ENCODE data around the gene LRRC41.
A peak's percentile ranks its signal among the peaks of the same experiment; 100 is the strongest.
"Not testable (repeated sequence)": the region's sequence is repeated elsewhere in the genome, so short reads cannot be mapped to it uniquely, and the experiment has no call there.

Gene LRRC41

GRCh38 chr1:46284597-46285564, 18.5 kb downstream of the LRRC41 start:
- no peak for DNase-seq

DNA sequence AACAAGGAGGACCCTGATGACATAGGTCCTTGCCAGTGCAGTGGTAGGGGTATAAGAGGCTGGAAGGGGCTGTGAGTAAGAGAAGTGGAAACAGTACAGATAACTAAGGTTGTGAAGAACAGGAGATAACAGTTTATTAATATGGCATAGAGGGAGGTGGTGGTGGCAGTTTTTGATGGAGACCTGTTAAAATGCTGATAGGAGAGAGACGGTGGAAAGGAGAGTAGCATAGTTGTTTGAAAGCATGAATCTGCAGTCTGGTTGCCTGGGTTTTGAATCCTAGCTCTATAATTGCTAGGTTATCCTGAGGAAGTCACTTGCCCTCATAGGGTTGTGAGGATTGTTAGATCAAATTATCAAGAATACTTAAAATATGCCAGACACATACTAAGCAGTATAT, 19.4 kb downstream of the LRRC41 start:
- DNase-seq: no peak

DNA sequence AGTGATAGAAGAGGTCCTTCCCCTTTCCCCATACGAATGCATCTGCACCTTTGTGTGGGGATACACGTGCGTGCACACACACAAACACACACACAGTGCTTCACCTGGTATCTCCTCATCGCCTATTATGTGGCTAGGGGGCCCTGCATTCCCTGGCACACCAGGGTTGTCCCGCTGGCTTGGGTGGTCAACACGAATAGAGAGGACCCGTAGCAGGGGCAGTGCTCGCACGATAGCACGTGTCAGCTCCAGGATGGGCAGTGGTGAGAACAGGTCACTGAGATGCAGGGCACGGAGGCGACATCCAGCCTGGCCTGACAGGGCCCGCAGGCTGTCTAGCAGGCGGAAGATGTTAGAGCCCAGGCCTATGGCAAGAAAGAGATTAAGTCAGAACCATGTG, 22.4 kb downstream of the LRRC41 start:
- DNase-seq: no peak

DNA sequence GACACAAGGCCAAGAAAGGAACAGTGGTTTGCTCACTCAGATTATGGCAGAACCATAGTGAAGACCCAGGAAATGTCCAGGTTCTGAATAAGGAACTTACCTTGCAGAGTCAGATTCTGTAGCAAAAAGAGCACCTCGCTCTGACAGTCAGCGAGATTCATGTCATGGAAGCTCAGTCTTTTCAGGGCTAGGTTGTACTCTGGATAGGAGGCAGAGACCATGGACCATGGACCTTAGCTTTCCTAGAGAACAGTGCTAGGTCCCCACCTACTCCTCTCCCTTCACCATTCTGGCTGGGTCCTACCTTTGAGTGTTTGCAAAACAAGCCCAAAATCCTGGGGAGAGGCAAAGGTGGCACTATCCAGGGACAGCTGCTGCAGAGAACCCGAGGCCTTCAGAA, 23.3 kb downstream of the LRRC41 start:
- no peak for DNase-seq

- DNase-seq: no peak
Measured at GRCh38 chr1:46278807-46279206, 24.6 kb downstream of the LRRC41 start.

GRCh38 chr1:46277658-46278373, 25.6 kb downstream of the LRRC41 start:
- DNase-seq: no peak

GRCh38 chr1:46275030-46275337, 28.4 kb downstream of the LRRC41 start:
- no peak for DNase-seq

- no peak for DNase-seq
Measured at GRCh38 chr1:46274225-46275029, 29.0 kb downstream of the LRRC41 start.

GRCh38 chr1:46268578-46268977, 34.8 kb downstream of the LRRC41 start:
- no peak for DNase-seq

- no peak for DNase-seq
Measured at GRCh38 chr1:46263146-46263545, 40.3 kb downstream of the LRRC41 start.

- no peak for DNase-seq
Measured at GRCh38 chr1:46262508-46262907, 40.9 kb downstream of the LRRC41 start.

- DNase-seq: no peak
Measured at GRCh38 chr1:46256523-46256922, 46.9 kb downstream of the LRRC41 start.

GRCh38 chr1:46254668-46255067, 48.7 kb downstream of the LRRC41 start:
- no peak for DNase-seq

- DNase-seq: no peak
Measured at GRCh38 chr1:46248122-46248920, 55.1 kb downstream of the LRRC41 start.

- peak; percentile 98 for DNase-seq
Measured at GRCh38 chr1:46247436-46248121, 55.8 kb downstream of the LRRC41 start, which contains the start of gene RAD54L. TSS of gene RAD54L (plus strand) at chr1:46247763. CDS start at chr1:46248406, 643 bp downstream.

DNA sequence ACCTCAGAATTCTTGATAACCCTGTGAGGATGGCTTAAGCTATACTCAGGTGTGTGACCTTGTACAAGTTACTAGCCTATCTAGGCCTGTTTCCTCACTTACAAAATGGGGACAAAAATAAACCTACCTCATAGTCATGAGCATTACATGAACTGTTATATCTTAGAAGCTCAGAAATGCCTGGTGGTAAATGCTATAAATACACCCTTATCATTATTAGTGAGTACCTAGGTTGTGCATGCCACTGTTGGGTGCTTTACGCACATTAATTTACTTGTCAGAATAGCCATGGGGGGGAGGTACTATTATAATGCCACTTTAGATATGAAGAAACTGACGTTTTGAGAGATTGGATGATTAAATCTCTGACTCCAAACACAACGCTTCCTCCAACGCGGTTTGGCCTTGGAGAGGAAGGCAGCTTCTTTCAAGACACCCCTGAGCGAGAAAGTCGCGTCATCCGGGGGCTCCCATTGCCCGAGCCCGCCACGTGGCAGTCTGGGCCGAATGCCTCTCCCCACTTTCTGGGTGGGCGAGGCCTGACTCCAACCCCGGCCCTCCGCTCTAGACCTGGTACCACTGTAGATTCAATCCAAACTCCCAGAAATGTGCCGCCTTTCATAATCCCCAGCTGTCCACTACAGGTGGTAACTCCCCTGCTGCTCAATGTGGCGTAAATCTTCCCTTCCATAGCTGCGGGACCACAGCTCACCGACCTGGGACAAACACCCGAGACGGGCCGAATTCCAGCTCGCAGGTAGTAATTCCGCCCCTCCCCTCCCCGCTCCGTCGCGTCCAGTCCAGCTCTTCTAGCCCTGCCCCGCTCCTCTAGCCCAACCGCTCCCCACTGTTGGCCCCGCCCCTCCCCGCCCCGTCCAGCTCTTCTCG, 56.6 kb downstream of the LRRC41 start:
- DNase-seq: peak; percentile 10

- DNase-seq: not testable (repeated sequence)
Measured at GRCh38 chr1:46246136-46246535, 57.3 kb downstream of the LRRC41 start.

DNA sequence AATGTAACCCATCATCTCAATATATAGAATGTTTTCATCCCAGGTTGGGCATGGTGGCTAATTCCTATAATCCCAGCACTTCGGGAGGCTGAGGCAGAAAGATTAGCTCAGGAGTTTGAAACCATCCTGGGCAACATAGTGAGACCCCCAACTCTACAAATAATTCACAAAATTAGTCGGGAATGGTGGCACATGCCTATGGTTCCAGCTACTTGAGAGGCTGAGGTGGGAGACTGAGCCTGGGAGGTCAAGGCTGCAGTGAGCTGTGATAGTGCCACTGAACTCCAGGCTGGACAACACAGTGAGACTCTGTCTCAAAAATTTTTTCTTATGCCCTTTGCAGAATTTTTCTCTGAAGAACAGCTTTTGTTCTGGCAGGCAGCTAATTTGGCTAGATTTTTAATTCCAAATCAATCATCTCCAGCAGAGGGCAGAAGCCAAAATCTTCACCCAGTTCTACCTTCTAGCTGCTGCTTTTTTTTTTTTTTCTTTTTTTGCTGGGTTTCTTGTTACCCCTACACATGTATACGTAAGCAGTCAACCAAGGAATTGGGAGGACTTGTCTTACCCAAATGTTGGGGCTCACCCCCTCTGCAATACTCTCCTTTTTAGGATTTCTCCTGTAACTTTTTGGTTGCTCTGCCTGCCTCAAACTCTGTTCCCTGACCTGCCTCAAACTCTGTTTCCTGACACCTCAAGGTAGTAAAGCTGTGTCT, 58.6 kb downstream of the LRRC41 start:
- peak; percentile 30 for DNase-seq

DNA sequence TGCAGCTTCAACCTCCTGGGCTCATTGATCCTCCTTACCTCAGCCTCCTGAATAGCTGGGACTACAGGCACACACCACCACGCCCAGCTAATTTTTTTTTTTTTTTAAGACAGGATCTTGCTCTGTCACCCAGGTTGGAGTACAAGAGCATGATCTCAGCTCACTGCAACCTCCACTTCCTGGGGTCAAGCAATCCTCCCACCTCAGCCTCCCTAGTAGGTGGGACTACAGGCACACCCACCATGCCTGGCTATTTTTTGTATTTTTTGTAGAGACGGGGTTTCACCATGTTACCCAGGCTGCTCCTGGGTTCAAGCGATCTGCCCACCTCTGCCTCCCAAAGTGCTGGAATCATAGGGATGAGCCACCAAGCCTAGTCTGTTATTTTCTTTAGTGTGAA, 59.6 kb downstream of the LRRC41 start:
- DNase-seq: not testable (repeated sequence)

DNA sequence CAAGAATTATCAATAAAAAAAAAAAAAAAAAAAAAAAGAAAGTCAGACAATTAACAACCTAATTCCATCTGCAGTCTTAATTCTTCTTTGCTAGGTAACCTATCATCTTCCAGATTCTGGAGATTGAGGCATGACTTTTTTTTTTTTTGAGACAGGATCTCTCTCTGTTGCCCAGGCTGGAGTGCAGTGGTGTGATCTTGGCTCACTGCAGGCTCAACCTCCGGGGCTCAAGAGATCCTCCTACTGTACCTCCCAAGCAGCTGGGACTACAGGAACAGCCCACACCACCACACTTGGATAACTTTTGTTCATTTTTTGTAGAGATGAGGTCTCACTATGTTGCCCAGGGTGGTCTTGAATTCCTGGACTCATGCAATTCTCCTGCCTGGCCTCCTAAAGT, 60.5 kb downstream of the LRRC41 start:
- DNase-seq: no peak
